ENCODE measurements around the gene RAP2C.

RAP2C gene

GRCh38 chrX:132188175-132188574, 31.1 kb downstream of the RAP2C start:
- H3K4me3 ChIP-seq: no peak overlapping the region
- peak overlapping the region in 3 of 11 experiments; percentile 9 to 28 (median 10); a peak in 3 of 22 replicates for H3K4me2 ChIP-seq
- H3K36me3 ChIP-seq: no peaks in the 10 kb centered on the region
- peaks cover 62 to 77% (median 72%) of the 10 kb centered on the region in 11 experiments for H3K27me3 ChIP-seq
- peaks cover 0 to 18% (median 5%) of the 10 kb centered on the region in 10 experiments; a peak in 10 of 20 replicates for H3K4me1 ChIP-seq
- no peak overlapping the region for H3K9ac ChIP-seq
- H3K9me3 ChIP-seq (replicated peaks in 1 of 11): peaks cover 0 to 15% (median 10%) of the 10 kb centered on the region in 11 experiments; a peak in 17 of 22 replicates
- peaks cover 0 to 5% (median 0%) of the 10 kb centered on the region in 11 experiments; a peak in 2 of 22 replicates for H4K20me1 ChIP-seq
- H3K27ac ChIP-seq: no peak overlapping the region
- no peak for TF ChIP-seq Cebpa-rat (IDR thresholded peaks at IDR 0.05)

- peaks cover 0 to 18% (median 5%) of the 10 kb centered on the region in 10 experiments; a peak in 10 of 20 replicates for H3K4me1 ChIP-seq
- peaks cover 70 to 84% (median 75%) of the 10 kb centered on the region in 11 experiments for H3K27me3 ChIP-seq
- no peak for TF ChIP-seq Cebpa-rat (IDR thresholded peaks at IDR 0.05)
- no peaks in the 10 kb centered on the region for H3K36me3 ChIP-seq
- peak overlapping the region in 6 of 11 experiments; percentile 9 to 34 (median 12); a peak in 9 of 22 replicates for H3K4me2 ChIP-seq
- no peak overlapping the region for H3K4me3 ChIP-seq
- peaks cover 0 to 5% (median 0%) of the 10 kb centered on the region in 11 experiments; a peak in 2 of 22 replicates for H4K20me1 ChIP-seq
- H3K9ac ChIP-seq: no peak overlapping the region
- no peak overlapping the region for H3K27ac ChIP-seq
- H3K9me3 ChIP-seq (replicated peaks in 1 of 11): peaks cover 0 to 16% (median 6%) of the 10 kb centered on the region in 11 experiments; a peak in 14 of 22 replicates
Observed at GRCh38 chrX:132187451-132187850, 31.8 kb downstream of the RAP2C start.

GRCh38 chrX:132184871-132185270, 34.4 kb downstream of the RAP2C start:
- no peak overlapping the region for H3K4me3 ChIP-seq
- no peak overlapping the region for H3K27ac ChIP-seq
- peaks cover 0 to 14% (median 0%) of the 10 kb centered on the region in 11 experiments; a peak in 1 of 22 replicates for H3K9me3 ChIP-seq (replicated peaks in 1 of 11)
- H3K9ac ChIP-seq: no peak overlapping the region
- no peak overlapping the region for H3K4me2 ChIP-seq
- H3K36me3 ChIP-seq: no peaks in the 10 kb centered on the region
- H4K20me1 ChIP-seq: peaks cover 0 to 5% (median 0%) of the 10 kb centered on the region in 11 experiments; a peak in 3 of 22 replicates
- H3K4me1 ChIP-seq: peaks cover 0 to 18% (median 5%) of the 10 kb centered on the region in 10 experiments; a peak in 10 of 20 replicates
- peaks cover 94 to 100% (median 98%) of the 10 kb centered on the region in 11 experiments for H3K27me3 ChIP-seq
- no peak for TF ChIP-seq Cebpa-rat (IDR thresholded peaks at IDR 0.05)

GRCh38 chrX:132181364-132181763, 37.9 kb downstream of the RAP2C start:
- Histone ChIP-seq H3K36me3 (no peaks in the 10 kb centered on the region), H4K20me1 (peaks cover 0 to 3% (median 0%) of the 10 kb centered on the region in 11 experiments; a peak in 2 of 22 replicates), H3K4me1 (no peaks in the 10 kb centered on the region), H3K27me3 (peaks cover 83 to 99% (median 96%) of the 10 kb centered on the region in 11 experiments), H3K27ac (no peak overlapping the region), H3K4me2 (no peak overlapping the region), H3K9ac (no peak overlapping the region), H3K9me3 (replicated peaks in 1 of 11) (peaks cover 0 to 23% (median 0%) of the 10 kb centered on the region in 11 experiments; a peak in 2 of 22 replicates), H3K4me3 (no peak overlapping the region)
- TF ChIP-seq Cebpa-rat (IDR thresholded peaks at IDR 0.05): no peak

- Histone ChIP-seq H3K4me1 (no peaks in the 10 kb centered on the region), H3K9ac (no peak overlapping the region), H3K4me2 (no peak overlapping the region), H3K27me3 (peaks cover 83 to 99% (median 96%) of the 10 kb centered on the region in 11 experiments), H3K9me3 (replicated peaks in 1 of 11) (peaks cover 0 to 23% (median 0%) of the 10 kb centered on the region in 11 experiments; a peak in 2 of 22 replicates), H3K4me3 (no peak overlapping the region), H4K20me1 (peaks cover 0 to 3% (median 0%) of the 10 kb centered on the region in 11 experiments; a peak in 2 of 22 replicates), H3K36me3 (no peaks in the 10 kb centered on the region), H3K27ac (no peak overlapping the region)
- no peak for TF ChIP-seq Cebpa-rat (IDR thresholded peaks at IDR 0.05)
Observed at GRCh38 chrX:132180929-132181328, 38.3 kb downstream of the RAP2C start.

GRCh38 chrX:132173647-132174046, 45.6 kb downstream of the RAP2C start:
- 0 out of 22 replicates have a peak, but pooled peaks cover 0 to 9% (median 0%) of the 10 kb centered on the region in 11 experiments for H3K9me3 ChIP-seq (replicated peaks in 1 of 11)
- peaks cover 0 to 14% (median 6%) of the 10 kb centered on the region in 10 experiments; a peak in 9 of 20 replicates for H3K4me1 ChIP-seq
- peak overlapping the region in 3 of 11 experiments; percentile 17 to 48 (median 28); a peak in 4 of 22 replicates for H3K4me2 ChIP-seq
- H3K27me3 ChIP-seq: peaks cover 91 to 100% (median 100%) of the 10 kb centered on the region in 11 experiments
- no peaks in the 10 kb centered on the region for H3K36me3 ChIP-seq
- no peak overlapping the region; a peak in 1 of 22 replicates for H3K27ac ChIP-seq
- no peak for TF ChIP-seq Cebpa-rat (IDR thresholded peaks at IDR 0.05)
- H4K20me1 ChIP-seq: no peaks in the 10 kb centered on the region; a peak in 3 of 22 replicates
- no peak overlapping the region for H3K4me3 ChIP-seq
- no peak overlapping the region for H3K9ac ChIP-seq

- Histone ChIP-seq H3K9me3 (replicated peaks in 1 of 11) (0 out of 22 replicates have a peak, but pooled peaks cover 0 to 2% (median 0%) of the 10 kb centered on the region in 11 experiments), H3K4me2 (peak overlapping the region in 5 of 11 experiments; percentile 2 to 28 (median 16); a peak in 4 of 22 replicates), H3K4me3 (no peak overlapping the region), H3K27me3 (peaks cover 98 to 100% (median 100%) of the 10 kb centered on the region in 11 experiments), H3K27ac (no peak overlapping the region), H3K36me3 (no peaks in the 10 kb centered on the region), H3K4me1 (peaks cover 0 to 14% (median 6%) of the 10 kb centered on the region in 10 experiments; a peak in 9 of 20 replicates), H4K20me1 (no peaks in the 10 kb centered on the region; a peak in 3 of 22 replicates), H3K9ac (no peak overlapping the region)
- no peak for TF ChIP-seq Cebpa-rat (IDR thresholded peaks at IDR 0.05)
Observed at GRCh38 chrX:132171881-132172280, 47.4 kb downstream of the RAP2C start.

- H3K27ac ChIP-seq: no peak overlapping the region
- H3K4me2 ChIP-seq: peak overlapping the region in 4 of 11 experiments; percentile 2 to 28 (median 10); a peak in 1 of 22 replicates
- H3K9me3 ChIP-seq (replicated peaks in 1 of 11): 0 out of 22 replicates have a peak, but pooled peaks cover 0 to under 1% (median 0%) of the 10 kb centered on the region in 11 experiments
- peaks cover 96 to 100% (median 100%) of the 10 kb centered on the region in 11 experiments for H3K27me3 ChIP-seq
- no peak for TF ChIP-seq Cebpa-rat (IDR thresholded peaks at IDR 0.05)
- H3K9ac ChIP-seq: no peak overlapping the region
- no peak overlapping the region for H3K4me3 ChIP-seq
- H3K36me3 ChIP-seq: no peaks in the 10 kb centered on the region
- H3K4me1 ChIP-seq: peaks cover 0 to 14% (median 6%) of the 10 kb centered on the region in 10 experiments; a peak in 9 of 20 replicates
- H4K20me1 ChIP-seq: no peaks in the 10 kb centered on the region; a peak in 3 of 22 replicates
Observed at GRCh38 chrX:132171478-132171877, 47.8 kb downstream of the RAP2C start.

GRCh38 chrX:132169554-132169953, 49.7 kb downstream of the RAP2C start:
- no peak overlapping the region for H3K9ac ChIP-seq
- TF ChIP-seq Cebpa-rat (IDR thresholded peaks at IDR 0.05): no peak
- H3K4me2 ChIP-seq: no peak overlapping the region
- peaks cover 8 to 20% (median 14%) of the 10 kb centered on the region in 11 experiments; a peak in 21 of 22 replicates for H3K9me3 ChIP-seq (replicated peaks in 1 of 11)
- H3K4me1 ChIP-seq: peaks cover 0 to 14% (median 6%) of the 10 kb centered on the region in 10 experiments; a peak in 9 of 20 replicates
- no peaks in the 10 kb centered on the region for H3K36me3 ChIP-seq
- H3K27me3 ChIP-seq: peaks cover 83 to 100% (median 95%) of the 10 kb centered on the region in 11 experiments
- no peak overlapping the region for H3K27ac ChIP-seq
- no peak overlapping the region for H3K4me3 ChIP-seq
- no peaks in the 10 kb centered on the region; a peak in 3 of 22 replicates for H4K20me1 ChIP-seq
